ENCODE results near the gene TCF25. TPM values are rescaled to one million over a fixed set of nuclear protein-coding genes. Genes with fewer than 3 reads are reported as not detected.

Gene TCF25
- total RNA-seq, 1 experiment from 2014 or later, result 155 TPM

GRCh38 chr16:89951509-89951908, 78.1 kb downstream of the TCF25 start:
- H3K9me3 Mint-ChIP-seq, result no peaks in the 10 kb centered on the region
- TF ChIP-seq NR1H2 (CRISPR knock-in tag; IDR thresholded peaks at IDR 0.05) (no peak), ATF6 (CRISPR knock-in tag; IDR thresholded peaks at IDR 0.05) (no peak), MYBL2 (CRISPR knock-in tag; IDR thresholded peaks at IDR 0.05) (no peak), RORB (CRISPR knock-in tag; IDR thresholded peaks at IDR 0.05) (no peak), ZNF317 (CRISPR knock-in tag; IDR thresholded peaks at IDR 0.05; ENCODE audit: borderline replicate concordance, low read depth) (no peak), KAT7 (CRISPR knock-in tag; IDR thresholded peaks at IDR 0.05; ENCODE audit: borderline replicate concordance) (no peak), FOXP4 (CRISPR knock-in tag; IDR thresholded peaks at IDR 0.05) (no peak), CBFB (CRISPR knock-in tag; IDR thresholded peaks at IDR 0.05; ENCODE audit: low read depth) (no peak), AR (CRISPR knock-in tag; IDR thresholded peaks at IDR 0.05) (no peak), ZSCAN18 (CRISPR knock-in tag; IDR thresholded peaks at IDR 0.05) (no peak), FOXJ3 (CRISPR knock-in tag; IDR thresholded peaks at IDR 0.05; ENCODE audit: borderline replicate concordance) (no peak), ZNF219 (CRISPR knock-in tag; IDR thresholded peaks at IDR 0.05; ENCODE audit: borderline replicate concordance) (no peak), CREB1 (CRISPR knock-in tag; IDR thresholded peaks at IDR 0.05) (no peak), GABPB1 (CRISPR knock-in tag; IDR thresholded peaks at IDR 0.05) (no peak), HMGA2 (CRISPR knock-in tag; IDR thresholded peaks at IDR 0.05) (no peak), ZNF396 (CRISPR knock-in tag; IDR thresholded peaks at IDR 0.05; ENCODE audit: borderline replicate concordance) (no peak), TP53 (CRISPR knock-in tag; IDR thresholded peaks at IDR 0.05) (no peak), GTF2I (CRISPR knock-in tag; conservative IDR thresholded peaks at IDR 0.05) (no peak)
- no peak overlapping the region for H3K27ac Mint-ChIP-seq
- ATAC-seq (no peak), DNase-seq (ENCODE audit: low spot score) (no peak)
- peaks cover 4% of the 10 kb centered on the region for H3K36me3 Mint-ChIP-seq
- H3K27me3 Mint-ChIP-seq (ENCODE audit: low read depth), result peaks cover 29% of the 10 kb centered on the region
- peaks cover 6% of the 10 kb centered on the region; the same call in 1 of the 2 replicates for H3K4me1 Mint-ChIP-seq
- ChIA-PET POLR2A (interaction anchor here (0.6 to 1.4 kb wide), 2 partner anchors 21 to 29 kb away, joined by 3 to 4 read pairs; no protein-coding TSS in a partner anchor), CTCF (interaction anchor here (0.9 to 4.4 kb wide), 4 partner anchors 9 to 67 kb away, joined by 3 to 17 read pairs (median 4); partner anchors contain the start of gene DBNDD1)
- no peak overlapping the region for H3K4me3 Mint-ChIP-seq

GRCh38 chr16:89952049-89952448, 78.7 kb downstream of the TCF25 start:
- TF ChIP-seq CBFB (CRISPR knock-in tag; IDR thresholded peaks at IDR 0.05; ENCODE audit: low read depth) (no peak), ZNF232 (CRISPR knock-in tag; IDR thresholded peaks at IDR 0.05) (no peak), ZNF671 (CRISPR knock-in tag; IDR thresholded peaks at IDR 0.05) (no peak), FOXJ3 (CRISPR knock-in tag; IDR thresholded peaks at IDR 0.05; ENCODE audit: borderline replicate concordance) (no peak), IRF1 (CRISPR knock-in tag; IDR thresholded peaks at IDR 0.05) (no peak), MLX (CRISPR knock-in tag; IDR thresholded peaks at IDR 0.05) (no peak), ETV6 (CRISPR knock-in tag; IDR thresholded peaks at IDR 0.05) (no peak), E2F5 (CRISPR knock-in tag; IDR thresholded peaks at IDR 0.05) (no peak), RORB (CRISPR knock-in tag; IDR thresholded peaks at IDR 0.05) (no peak)
- no peak for DNase-seq (ENCODE audit: low spot score)
- H3K27me3 Mint-ChIP-seq (ENCODE audit: low read depth), result peaks cover 24% of the 10 kb centered on the region
- H3K4me3 Mint-ChIP-seq, result no peak overlapping the region
- ATAC-seq, result no peak
- peaks cover 6% of the 10 kb centered on the region; the same call in 1 of the 2 replicates for H3K4me1 Mint-ChIP-seq
- H3K36me3 Mint-ChIP-seq, result peaks cover 6% of the 10 kb centered on the region
- H3K27ac Mint-ChIP-seq, result no peak overlapping the region
- no peaks in the 10 kb centered on the region for H3K9me3 Mint-ChIP-seq
- CTCF ChIA-PET, result interaction anchor here (1.3 kb wide), 1 partner anchor 8 kb away, joined by 4 read pairs; no protein-coding TSS in a partner anchor
- POLR2A ChIA-PET, result interaction anchor here (1.4 kb wide), 1 partner anchor 29 kb away, joined by 3 read pairs; no protein-coding TSS in a partner anchor
